NCI-H1930 (cell line): ENCODE results near the gene ACBD5.
"Not testable (repeated sequence)": the region's sequence is repeated elsewhere in the genome, so short reads cannot be mapped to it uniquely, and the experiment has no call there.

Experiments used
- DNase-seq, 2 experiments: peaks; one replicate each; lab custom pipeline; 2025; lab: John Stamatoyannopoulos, UW

The ACBD5 gene

DNA sequence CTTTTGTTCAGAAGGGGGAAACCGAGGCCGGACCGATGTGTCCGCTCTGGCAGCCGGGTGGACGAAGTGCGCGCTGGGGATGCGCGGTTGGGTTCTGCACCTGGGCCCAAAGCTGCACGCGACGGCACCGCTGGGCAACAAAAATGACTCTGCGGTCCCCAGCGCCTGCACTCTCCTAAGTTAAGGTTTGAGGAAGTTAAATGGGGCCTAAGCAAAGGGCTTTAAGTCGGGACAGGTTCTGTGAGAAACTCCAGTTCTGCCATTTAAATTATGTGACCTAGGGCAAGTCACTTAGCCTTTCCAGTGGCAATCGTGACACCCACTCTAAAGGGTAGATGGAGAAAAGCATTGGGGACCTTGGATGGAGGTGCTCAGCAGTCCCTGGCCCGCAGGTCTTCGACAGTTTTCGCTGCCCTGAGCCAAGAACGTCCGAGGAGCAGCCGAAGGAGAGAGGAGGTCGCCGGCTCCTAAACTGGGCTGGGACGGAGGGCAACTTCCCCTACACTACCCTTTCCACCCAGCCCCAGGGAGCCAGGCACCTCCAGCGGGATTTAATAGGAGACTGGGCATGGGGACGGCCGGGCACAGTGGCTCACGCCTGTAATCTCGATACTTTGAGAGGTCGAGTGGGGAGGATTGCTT lies 534 bp upstream of the ACBD5 start:
- DNase-seq: no peak

DNA sequence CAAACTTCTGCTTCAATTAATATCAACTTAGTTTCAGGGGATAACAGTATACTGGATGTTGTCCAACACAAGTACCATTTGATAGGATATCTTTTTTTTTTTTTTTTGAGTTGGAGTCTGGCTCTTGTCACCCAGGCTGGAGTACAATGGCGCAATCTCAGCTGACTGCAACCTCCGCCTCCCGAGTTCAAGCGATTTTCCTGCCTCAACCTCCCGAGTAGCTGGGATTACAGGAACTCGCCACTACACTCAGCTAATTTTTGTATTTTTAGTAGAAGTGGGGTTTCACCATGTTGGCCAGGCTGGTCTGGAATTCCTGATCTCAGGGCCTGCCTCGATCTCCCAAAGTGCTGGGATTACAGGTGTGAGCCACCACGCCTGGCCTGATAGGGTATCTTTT lies 3.1 kb downstream of the ACBD5 start:
- not testable (repeated sequence) for DNase-seq

DNA sequence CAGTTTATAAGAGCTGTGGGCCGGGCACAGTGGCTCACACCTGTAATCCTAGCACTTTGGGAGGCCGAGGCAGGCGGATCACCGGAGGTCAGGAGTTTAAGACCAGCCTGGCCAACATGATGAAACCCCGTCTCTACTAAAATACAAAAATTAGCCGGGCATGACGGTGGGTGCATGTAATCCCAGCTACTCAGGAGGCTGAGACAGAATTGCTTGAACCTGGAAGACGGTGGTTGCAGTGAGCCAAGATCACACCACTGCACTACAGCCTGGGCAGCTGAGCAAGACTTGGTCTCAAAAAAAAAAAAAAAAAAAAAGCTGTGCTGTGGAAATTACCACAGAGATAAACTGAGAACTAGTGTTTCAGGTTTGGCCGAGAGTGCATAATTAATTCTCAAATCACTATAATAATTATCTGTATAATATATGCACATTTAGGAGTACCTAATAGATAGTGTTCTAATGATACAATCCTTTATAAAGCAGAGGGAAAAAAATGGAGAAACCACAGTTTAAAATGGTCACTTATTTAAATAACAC lies 3.9 kb downstream of the ACBD5 start:
- not testable (repeated sequence) for DNase-seq

DNA sequence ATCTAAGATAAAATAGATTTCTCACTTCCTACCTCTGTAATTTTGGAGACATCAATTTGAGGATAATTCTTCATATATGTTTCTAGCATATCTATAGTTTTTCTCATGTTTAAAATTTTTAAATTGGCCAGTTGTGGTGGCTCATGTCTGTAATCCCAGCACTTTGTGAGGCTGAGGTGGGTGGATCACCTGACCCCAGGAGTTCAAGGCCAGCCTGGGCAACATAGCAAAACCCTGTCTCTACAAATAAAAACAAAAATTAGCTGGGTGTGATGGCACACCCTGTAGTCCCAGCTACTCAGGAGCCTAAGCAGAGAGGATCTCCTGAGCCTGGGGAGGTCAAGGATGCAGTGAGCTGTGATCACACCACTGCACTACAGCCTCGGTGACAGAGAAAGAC lies 4.9 kb downstream of the ACBD5 start:
- DNase-seq: no peak

DNA sequence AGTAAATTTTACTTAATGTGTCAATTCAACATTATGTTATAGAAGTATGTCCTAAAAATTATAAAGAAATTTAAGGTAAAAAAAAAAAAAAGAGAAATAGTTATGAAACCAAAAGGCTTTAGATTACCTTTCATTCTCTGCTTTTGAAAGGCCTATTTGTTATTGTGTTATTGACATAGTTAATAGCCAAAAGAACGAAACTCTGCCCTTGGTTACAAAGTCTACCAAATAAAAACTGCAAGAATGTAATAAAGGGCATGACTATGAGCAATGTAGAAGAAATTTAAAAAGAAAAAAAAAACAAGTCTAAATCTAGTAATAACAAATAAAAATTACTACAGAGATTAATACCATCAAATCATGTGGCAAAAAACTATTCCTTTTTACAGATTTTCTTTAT lies 10.6 kb downstream of the ACBD5 start:
- no peak for DNase-seq

DNA sequence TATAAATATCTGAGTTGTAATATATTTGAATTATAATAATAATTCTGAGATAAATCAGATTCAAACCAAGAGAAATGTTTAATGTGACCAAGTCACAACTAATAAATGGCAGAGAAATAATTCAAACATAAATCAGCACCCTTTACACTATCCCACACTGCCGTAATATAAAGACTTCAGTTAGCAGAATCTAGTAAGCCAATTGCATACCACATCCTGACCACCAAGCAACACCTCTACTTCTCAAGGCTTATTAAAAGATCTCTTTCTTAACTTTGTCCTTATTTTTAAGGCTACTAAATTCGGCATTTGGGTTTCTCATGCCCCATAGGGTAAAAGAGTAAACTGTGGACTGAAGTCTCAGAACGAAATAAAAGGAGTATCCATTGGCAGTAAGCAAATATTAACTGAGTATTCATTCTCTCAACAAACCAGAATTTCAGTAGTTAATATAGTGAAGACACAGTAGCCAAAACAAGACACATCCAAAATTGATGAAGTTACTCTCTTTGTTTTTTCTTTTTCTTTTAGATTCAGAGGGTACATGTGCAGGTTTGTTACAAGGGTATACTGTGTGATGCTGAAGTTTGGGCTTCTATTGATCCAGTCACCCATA lies 14.8 kb downstream of the ACBD5 start:
- DNase-seq: no peak

DNA sequence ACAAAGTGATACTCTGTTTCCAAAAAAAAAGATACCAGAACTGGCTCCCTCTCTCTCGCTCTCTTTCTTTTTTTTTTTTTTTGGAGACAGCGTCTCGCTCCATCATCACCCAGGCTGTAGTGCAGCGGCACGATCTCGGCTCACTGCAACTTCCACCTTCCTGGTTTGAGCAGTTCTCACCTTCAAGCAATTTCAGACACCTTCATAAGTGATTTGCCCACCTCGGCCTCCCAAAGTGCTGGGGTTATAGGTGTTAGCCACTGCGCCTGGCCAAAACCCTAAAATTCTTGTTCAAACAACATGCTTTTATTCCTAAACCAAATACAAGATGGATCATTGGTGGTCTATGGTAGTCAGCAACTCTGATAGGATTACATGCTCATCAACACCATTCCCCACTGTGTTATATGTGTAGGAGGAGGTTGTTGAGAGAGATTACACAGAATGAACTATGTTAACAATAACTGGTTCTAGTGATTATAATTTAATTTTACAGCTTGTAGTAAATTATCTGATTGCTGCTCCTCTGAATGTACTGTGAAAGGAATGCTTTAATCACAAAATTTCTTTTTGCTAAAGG lies 15.5 kb downstream of the ACBD5 start:
- no peak for DNase-seq

DNA sequence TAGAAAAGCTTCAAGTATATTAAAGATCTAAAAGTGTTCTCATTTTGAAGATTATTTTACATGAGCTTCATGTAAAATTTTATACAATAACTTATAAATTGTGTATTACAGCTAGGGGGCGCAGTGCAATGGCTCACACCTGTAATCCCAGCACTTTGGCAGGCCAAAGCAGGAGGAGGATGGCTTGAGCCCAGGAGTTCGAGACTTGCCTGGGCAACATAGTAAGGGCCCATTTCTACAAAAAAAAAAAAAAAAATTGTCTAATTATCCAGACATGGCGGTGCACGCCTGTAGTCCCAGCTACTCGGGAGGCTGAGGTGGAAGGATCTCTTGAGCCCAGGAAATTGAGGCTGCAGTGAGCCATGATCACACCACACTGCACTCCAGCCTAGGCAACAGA lies 16.6 kb downstream of the ACBD5 start:
- no peak for DNase-seq

DNA sequence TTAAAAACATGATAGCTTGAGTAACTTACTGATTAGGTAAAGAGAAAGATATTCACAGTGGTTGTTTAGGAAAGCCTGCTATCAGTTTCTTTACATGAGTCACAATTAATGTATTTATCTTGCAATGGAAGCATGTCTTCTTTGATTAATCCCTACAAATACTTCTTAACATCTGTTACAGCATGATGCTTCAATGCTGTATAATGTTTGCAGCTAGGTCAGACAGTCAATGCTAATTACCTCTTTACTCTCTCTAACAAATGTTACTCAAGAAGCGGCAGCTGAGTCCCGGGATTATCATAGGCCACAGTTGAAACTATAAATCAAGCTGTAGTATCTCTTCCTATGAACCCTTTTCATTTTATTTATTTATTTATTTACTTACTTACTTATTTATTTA lies 33.2 kb downstream of the ACBD5 start:
- DNase-seq: no peak

DNA sequence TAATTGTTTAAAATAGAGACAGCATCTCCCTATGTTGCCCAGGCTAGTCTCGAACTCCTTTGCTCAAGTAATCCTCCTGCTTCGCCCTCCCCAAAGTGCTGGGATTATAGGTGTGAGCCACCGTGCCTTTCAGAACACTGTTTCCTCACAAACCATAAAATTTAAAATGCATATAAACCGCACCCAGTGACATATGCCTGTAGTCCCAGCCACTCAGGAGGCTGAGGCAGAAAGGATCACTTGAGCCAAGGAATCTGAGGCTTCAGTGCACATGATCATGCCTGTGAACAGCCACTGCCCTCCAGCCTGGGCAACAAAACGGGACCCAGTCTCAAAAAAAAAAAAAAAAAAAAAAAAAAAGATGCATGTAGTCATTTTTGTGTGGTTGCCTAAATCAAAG lies 36.8 kb downstream of the ACBD5 start:
- no peak for DNase-seq

DNA sequence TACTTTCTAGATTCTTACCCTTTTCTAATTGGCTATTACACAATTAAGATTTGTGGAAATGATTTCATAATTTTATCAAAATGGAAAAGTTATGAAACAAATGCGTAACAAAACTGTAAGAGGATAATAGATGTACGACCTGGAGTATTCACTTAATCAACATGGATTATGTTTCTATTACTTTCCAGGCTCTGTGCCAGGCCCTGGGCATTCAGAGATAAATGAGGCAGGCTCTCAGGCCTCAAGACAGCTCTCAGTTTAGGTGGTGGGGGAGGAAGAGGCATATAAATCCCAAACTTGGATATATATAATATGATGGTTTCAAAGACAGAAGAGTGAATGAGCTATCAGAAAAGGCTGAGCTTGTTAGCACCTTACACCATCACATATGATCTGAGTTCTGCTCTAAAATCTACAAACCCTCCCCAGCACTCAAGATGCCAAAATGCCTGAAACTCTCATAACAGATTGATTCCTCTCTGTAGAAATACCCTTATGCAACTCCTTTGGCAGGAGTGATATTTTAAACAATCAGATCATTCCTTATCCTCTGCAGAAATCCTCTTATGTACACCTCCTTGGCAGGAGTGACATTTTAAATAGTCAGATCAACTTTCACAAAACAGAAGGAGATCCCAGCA lies 42.5 kb downstream of the ACBD5 start:
- DNase-seq: no peak

DNA sequence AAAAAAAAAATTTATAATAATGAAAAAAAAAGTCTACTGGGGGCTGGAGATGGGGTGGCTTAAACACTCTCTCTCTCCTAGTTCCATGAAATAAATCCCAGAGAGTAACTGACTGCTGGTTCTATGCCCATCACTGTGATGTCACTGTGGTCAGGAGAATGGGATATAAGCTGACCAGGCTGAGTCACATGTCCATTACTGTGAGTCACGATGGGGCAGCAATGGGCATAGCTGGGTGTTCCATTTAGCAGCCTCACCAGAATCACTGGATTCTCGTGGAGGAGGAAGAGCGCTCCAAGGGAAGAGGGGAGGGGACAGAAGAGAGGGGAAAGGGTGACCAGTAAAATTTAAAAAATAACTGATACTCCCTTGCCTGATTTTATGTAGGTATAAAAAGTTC lies 48.3 kb downstream of the ACBD5 start:
- no peak for DNase-seq

DNA sequence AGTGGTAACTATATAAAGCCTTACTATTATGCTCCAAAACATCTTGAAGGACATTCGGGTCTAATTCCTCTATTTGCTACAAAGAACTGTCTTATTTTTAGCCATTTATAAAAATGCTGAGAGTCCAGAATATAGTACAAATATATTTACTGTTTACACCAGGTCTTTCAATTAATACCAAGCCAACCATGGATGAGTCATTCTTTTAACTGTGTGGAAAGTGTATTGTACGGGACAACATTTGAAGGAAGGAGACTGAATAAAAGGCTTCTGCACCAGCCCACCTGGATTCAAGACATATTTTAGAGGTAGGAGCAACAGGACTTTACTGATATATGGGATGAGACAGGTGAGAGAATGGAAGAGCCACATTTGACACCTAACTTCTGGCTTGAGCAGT lies 50.1 kb downstream of the ACBD5 start:
- no peak for DNase-seq

DNA sequence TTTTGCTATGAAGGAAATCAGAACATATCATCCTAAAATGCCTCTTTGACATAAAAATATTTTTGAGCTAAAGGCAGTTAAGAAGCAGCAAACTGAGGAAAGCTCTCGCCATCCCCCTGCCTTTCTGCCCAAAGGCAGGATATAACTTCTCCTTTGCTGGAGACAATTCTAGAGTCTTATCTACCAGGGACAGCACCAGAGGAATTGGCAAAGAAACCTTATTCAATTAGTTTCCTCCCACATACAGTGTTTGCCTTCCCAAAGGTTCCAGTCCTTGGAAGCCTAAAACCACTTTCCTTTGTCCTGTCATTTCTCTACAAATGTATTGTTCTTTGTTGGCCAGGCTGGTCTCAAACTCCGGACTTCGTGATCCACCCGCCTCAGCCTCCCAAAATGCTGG lies 51.7 kb downstream of the ACBD5 start:
- no peak for DNase-seq

DNA sequence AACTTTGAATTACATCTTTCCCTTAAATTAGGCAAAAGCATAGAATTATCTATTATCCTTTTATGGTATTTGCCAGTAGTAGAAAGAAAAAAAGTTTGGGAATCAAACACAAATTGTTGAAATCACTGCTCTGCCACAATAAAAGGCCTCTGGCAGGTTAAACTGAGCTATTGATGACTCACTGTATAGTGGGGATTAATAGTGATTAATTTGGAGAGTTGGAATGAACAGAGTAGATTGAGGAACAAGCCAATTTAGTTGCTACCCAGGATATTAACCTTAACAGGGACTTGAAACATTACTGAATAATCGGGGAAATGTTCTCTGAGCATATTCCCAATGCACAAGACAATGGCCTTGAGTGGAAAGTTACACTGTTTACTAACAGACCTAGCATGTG lies 52.3 kb downstream of the ACBD5 start:
- no peak for DNase-seq

DNA sequence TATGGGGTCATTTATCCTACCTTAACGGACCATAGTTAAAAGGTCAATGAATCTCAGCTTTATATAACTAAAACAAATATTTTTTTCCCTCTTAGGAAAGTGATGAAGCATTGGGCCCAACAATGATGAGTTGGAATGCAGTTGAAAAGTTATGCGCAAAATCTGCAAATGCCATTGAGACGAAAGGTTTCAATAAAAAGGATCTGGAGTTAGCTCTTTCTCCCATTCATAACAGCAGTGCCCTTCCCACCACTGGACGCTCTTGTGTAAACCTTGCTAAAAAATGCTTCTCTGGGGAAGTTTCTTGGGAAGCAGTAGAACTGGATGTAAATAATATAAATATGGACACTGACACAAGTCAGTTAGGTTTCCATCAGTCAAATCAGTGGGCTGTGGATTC lies 70.7 kb downstream of the ACBD5 start:
- DNase-seq: no peak

DNA sequence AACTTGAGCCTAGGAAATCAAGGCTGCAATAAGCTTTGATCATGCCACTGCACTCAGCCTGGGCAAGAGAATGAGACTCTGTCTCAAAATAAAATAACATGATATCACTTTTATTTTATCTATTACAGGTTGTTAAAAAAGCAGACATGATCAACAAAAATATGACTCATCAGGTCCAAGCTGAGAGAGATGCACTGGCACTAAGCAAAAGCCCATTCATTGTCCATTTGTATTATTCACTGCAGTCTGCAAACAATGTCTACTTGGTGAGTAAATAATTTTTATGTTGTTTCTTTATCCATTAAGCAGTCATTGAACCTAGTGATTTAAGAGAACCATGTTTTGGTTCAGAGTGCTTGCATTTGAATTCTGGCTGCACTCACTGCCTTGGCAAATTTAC lies 82.2 kb downstream of the ACBD5 start:
- no peak for DNase-seq

DNA sequence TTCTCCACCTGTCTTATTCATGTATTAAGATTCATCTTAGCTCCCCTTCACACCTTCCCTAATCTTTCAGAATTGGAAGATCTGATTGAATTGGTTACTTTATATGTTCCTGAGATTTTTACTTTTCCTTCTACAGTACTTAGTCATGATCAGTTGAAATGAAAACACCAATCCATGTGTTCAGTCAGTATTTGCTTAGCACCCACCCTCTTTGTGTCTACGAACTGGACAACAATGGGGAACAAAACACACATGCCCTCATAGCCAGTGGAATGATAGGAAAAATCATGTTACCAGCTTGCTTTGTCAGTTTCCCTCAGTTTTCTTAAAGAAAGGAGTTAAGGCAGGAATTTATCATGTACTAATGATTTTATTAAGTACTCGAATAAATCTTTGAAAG lies 83.4 kb downstream of the ACBD5 start:
- DNase-seq: no peak

DNA sequence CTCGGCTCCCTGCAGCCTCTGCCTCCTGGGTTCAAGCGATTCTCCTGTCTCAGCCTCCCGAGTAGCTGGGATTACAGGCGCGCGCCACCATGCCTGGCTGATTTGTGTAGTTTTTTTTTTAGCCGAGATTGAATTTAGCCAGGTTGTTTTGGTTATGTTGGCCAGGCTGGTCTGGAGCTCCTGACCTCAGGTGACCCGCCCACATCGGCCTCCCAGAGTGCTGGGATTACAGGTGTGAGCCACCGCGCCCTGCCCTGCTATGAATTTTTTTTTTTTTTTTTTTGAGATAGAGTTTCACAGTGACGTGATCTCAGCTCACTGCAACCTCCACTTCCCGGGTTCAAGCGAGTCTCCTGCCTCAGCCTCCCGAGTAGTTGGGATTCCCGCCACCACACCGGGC lies 84.0 kb downstream of the ACBD5 start:
- not testable (repeated sequence) for DNase-seq

DNA sequence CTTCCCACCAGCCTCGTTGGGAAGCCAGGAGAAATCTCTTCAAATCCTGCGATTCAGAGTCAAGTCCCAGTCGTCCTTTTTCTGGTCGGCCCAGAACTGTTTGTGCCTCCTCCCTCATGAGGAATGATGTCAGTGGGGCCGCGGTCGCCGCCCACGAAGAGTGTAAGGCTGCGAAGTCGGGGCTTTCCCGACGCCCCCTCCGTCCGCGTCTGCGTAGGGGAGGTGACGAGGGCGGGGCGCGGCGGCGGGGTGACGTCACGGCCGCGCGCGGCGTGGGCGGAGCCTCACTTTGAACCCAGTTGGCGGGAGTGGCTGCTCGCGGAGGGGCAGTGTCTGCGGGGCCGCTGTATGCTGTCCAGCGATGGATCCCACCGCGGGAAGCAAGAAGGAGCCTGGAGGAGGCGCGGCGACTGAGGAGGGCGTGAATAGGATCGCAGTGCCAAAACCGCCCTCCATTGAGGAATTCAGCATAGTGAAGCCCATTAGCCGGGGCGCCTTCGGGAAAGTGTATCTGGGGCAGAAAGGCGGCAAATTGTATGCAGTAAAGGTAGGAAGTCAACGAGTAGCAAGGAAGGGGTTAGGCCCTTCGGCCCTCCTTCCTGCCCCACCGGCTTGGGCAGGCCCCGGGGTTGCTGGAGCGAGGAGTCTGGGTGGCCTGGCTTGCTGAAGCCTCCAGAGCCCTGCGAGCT lies 85.4 kb downstream of the ACBD5 start, which contains the start of gene MASTL:
MASTL (plus strand) TSS at position 287 of the 689 bp plus-strand sequence; CDS start at position 362, 75 bp downstream.
- peak; percentile 27 to 45 for DNase-seq

DNA sequence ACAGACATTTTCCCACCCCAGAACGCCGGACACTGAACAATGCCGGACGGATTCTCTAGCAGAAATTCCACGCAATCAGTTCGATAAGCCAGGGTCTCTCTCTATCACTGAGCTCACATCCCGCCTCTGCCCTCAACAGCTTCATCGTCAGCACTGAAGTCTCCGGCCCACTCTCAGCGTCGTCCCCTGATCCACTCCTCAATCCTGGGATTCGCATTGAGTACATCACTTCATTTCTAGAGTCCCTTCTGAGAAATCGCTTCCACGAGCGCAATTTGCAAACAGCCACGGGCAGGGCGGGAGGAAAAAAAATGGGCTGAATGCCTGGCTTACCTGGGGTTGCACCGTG lies 86.8 kb downstream of the ACBD5 start:
- no peak for DNase-seq

DNA sequence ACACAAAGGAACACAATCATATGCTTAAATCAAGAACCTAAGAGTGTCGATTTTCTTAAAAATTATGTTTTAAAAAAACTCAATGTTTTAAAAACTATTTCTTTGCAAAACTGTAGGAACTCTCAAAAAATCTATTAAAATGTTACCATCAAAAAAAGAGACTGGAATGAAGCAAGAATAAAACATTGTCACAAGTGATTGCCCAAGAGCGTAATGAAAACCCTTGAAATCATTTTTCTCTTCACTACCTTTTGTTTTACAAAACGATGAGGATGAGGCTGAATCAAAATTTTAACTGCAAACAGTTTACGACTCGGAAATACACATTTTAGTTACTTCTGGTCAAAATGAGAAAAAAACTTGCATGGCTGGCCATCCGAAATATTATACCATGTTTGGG lies 87.3 kb downstream of the ACBD5 start:
- no peak for DNase-seq
